Measurements from ENCODE around the gene XRCC6. TPM values are rescaled to one million over a fixed set of nuclear protein-coding genes. Genes with fewer than 3 reads are reported as not detected.

XRCC6 gene
- polyA plus RNA-seq, 1 donor (not counting 4 experiments of a cell fraction or from before 2014, with no cell fraction given): 247 TPM

GRCh38 chr22:41619979-41620588, 1.0 kb upstream of the XRCC6 start:
- Histone ChIP-seq H3K4me2 (ENCODE audit: control insufficient read depth, extremely low read depth, insufficient read depth, low read depth, low read length) (peak overlapping the region; percentile 83), H3K27ac (ENCODE audit: control insufficient read depth, insufficient read depth, low read length) (peak overlapping the region; percentile 94), H3K9me1 (ENCODE audit: control insufficient read depth, extremely low read depth, insufficient read depth, low read length) (no peaks in the 10 kb centered on the region), H3K9me3 (ENCODE audit: control insufficient read depth, low read depth, low read length) (no peaks in the 10 kb centered on the region), H3K4me1 (ENCODE audit: control insufficient read depth, extremely low read depth, insufficient read depth, low read length) (peaks cover 20% of the 10 kb centered on the region), H4K20me1 (ENCODE audit: control insufficient read depth, extremely low read depth, insufficient read depth, low read length) (peaks cover 8% of the 10 kb centered on the region), H3K4me3 (ENCODE audit: control insufficient read depth in 2 of 3, extremely low read depth in 1 of 3, insufficient read depth in 2 of 3, low read depth in 1 of 3, low read length in 3 of 3) (peak overlapping the region; percentile 98 to 100 (median 100)), H2AFZ (ENCODE audit: control insufficient read depth, low read length) (peak overlapping the region; percentile 76), H3K79me2 (ENCODE audit: control insufficient read depth, insufficient read depth, low read length) (peaks cover 86% of the 10 kb centered on the region), H3K27me3 (ENCODE audit: control insufficient read depth, extremely low read depth, insufficient read depth, low read length) (no peaks in the 10 kb centered on the region), H3K9ac (ENCODE audit: control insufficient read depth, extremely low read depth, insufficient read depth, low read length) (peak overlapping the region; percentile 99), H3K36me3 (ENCODE audit: control insufficient read depth in 2 of 2, extremely low read depth in 1 of 2, insufficient read depth in 2 of 2, low read length in 2 of 2) (peaks cover 4 to 8% of the 10 kb centered on the region in 2 experiments)
- DNase-seq (ENCODE audit: low read depth, low spot score) (no peak), FAIRE-seq (no peak)
- dilution Hi-C loops (cut with MboI; ENCODE audit: extremely low pct_ligation_motif_present, low sequenced_read_pairs): no loop called here
- TF ChIP-seq EZH2 (IDR thresholded peaks at IDR 0.05; ENCODE audit: low read length) (no peak), CTCF (optimal IDR thresholded peaks at IDR 0.05 in 1 of 3, IDR thresholded peaks at IDR 0.05 in 1 of 3, conservative IDR thresholded peaks at IDR 0.05 in 1 of 3; ENCODE audit: extremely low read depth in 1 of 3, insufficient read depth in 2 of 3, low read length in 3 of 3) (no peak)

GRCh38 chr22:41620589-41621098, 451 bp upstream of the XRCC6 start, which contains the start of gene DESI1:
Gene DESI1 (minus strand): TSS chr22:41621043. CDS start chr22:41620839, 204 bp downstream.
- H3K9ac ChIP-seq (ENCODE audit: control insufficient read depth, extremely low read depth, insufficient read depth, low read length): peak within 1 kb of the TSS; percentile 99
- H3K27me3 ChIP-seq (ENCODE audit: control insufficient read depth, extremely low read depth, insufficient read depth, low read length): no peaks in the 10 kb centered on the region
- peak within 1 kb of the TSS; percentile 98 to 100 (median 100) for H3K4me3 ChIP-seq (ENCODE audit: control insufficient read depth in 2 of 3, extremely low read depth in 1 of 3, insufficient read depth in 2 of 3, low read depth in 1 of 3, low read length in 3 of 3)
- peaks cover 6% of the 10 kb centered on the region for H4K20me1 ChIP-seq (ENCODE audit: control insufficient read depth, extremely low read depth, insufficient read depth, low read length)
- TF ChIP-seq EZH2 (IDR thresholded peaks at IDR 0.05; ENCODE audit: low read length) (no peak), CTCF (optimal IDR thresholded peaks at IDR 0.05 in 1 of 3, IDR thresholded peaks at IDR 0.05 in 1 of 3, conservative IDR thresholded peaks at IDR 0.05 in 1 of 3; ENCODE audit: extremely low read depth in 1 of 3, insufficient read depth in 2 of 3, low read length in 3 of 3) (peak in 1 of 3 experiments; percentile 9)
- peak within 1 kb of the TSS; percentile 94 for H3K27ac ChIP-seq (ENCODE audit: control insufficient read depth, insufficient read depth, low read length)
- DNase-seq (ENCODE audit: low read depth, low spot score) (no peak), FAIRE-seq (no peak)
- H3K4me2 ChIP-seq (ENCODE audit: control insufficient read depth, extremely low read depth, insufficient read depth, low read depth, low read length): peak within 1 kb of the TSS; percentile 99
- H3K9me1 ChIP-seq (ENCODE audit: control insufficient read depth, extremely low read depth, insufficient read depth, low read length): no peaks in the 10 kb centered on the region
- dilution Hi-C loops (cut with MboI; ENCODE audit: extremely low pct_ligation_motif_present, low sequenced_read_pairs): no loop called here
- H3K79me2 ChIP-seq (ENCODE audit: control insufficient read depth, insufficient read depth, low read length): peaks cover 87% of the 10 kb centered on the region
- H3K36me3 ChIP-seq (ENCODE audit: control insufficient read depth in 2 of 2, extremely low read depth in 1 of 2, insufficient read depth in 2 of 2, low read length in 2 of 2): peaks cover 10% of the 10 kb centered on the region in 2 experiments
- H3K4me1 ChIP-seq (ENCODE audit: control insufficient read depth, extremely low read depth, insufficient read depth, low read length): peaks cover 20% of the 10 kb centered on the region
- peak within 1 kb of the TSS; percentile 90 for H2AFZ ChIP-seq (ENCODE audit: control insufficient read depth, low read length)
- no peaks in the 10 kb centered on the region for H3K9me3 ChIP-seq (ENCODE audit: control insufficient read depth, low read depth, low read length)

All from keratinocyte (primary cell).